ENCODE data around the gene CT55.
"Not testable (repeated sequence)": the region's sequence is repeated elsewhere in the genome, so short reads cannot be mapped to it uniquely, and the experiment has no call there.

CT55 gene

DNA sequence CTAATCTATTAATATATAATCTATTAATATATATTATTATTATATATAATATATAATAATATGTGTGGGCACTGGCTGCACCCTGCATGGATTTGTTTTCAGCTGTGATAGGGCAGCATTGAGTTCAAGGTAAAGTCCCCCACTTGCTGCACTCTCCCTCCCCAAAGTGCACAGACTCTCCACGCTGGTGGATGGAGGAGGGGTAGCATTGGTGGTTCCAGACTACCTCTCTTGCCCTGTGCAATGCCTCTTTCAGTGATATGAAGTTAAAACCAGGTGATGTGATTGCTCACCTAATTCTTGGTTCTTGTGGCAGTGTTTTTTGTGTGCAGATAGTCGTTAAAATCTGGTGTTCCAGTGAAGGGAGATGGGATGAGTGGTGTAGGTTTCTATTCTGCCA lies 55.1 kb downstream of the CT55 start:
- not testable (repeated sequence) for H3K9me3 Mint-ChIP-seq; H3K4me3 Mint-ChIP-seq; H3K27ac Mint-ChIP-seq; H3K4me1 Mint-ChIP-seq; H3K36me3 Mint-ChIP-seq; ATAC-seq; DNase-seq (ENCODE audit: low spot score in 2 of 2)

DNA sequence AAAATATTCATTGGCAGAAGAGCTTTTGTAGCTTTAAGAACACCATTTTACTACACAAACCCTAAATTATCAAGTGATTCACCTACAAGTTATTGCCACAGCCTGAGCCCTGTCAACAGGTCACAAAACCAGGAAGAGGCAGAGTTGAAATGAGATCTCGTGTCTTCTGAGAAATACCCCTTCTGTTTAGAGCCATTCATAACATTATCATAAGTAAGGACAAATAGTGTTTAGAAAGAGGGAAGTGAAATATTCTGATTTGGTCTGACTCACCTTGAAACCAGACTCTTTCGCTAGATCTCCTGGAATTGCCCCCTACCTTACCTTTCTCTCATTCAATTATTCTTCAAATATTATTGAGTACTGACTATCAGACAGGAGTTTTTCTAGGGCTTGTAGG lies 56.8 kb downstream of the CT55 start:
- Mint-ChIP-seq H3K4me3 (no peak overlapping the region), H3K36me3 (no peaks in the 10 kb centered on the region), H3K9me3 (no peaks in the 10 kb centered on the region), H3K27ac (no peak overlapping the region), H3K4me1 (no peaks in the 10 kb centered on the region)
- no peak for DNase-seq (ENCODE audit: low spot score in 2 of 2)
- peak; percentile 74 for ATAC-seq

DNA sequence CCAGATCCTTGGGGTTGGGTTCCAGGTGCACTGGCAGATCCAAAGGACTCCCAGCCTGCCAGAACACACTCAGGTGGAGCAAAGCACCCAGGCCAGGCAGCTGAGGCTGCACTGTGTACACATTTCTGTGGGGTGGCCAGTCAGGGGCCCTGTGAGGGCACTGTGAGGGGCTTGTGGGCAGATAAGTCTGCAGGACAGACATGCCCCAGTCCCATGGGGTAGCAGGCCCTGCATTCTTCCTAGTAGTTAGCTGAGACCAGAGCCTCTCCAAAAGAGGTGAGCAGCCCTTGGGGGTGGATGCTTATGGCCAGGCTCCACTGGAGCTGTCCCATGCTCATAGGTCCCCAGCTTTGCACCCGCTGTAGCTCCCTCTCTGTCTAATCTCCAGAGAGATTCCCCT lies 58.5 kb downstream of the CT55 start:
- no peaks in the 10 kb centered on the region for H3K4me1 Mint-ChIP-seq
- no peak for ATAC-seq
- no peak for DNase-seq (ENCODE audit: low spot score in 2 of 2)
- H3K4me3 Mint-ChIP-seq: no peak overlapping the region
- H3K9me3 Mint-ChIP-seq: no peaks in the 10 kb centered on the region
- no peak overlapping the region for H3K27ac Mint-ChIP-seq
- no peaks in the 10 kb centered on the region for H3K36me3 Mint-ChIP-seq

DNA sequence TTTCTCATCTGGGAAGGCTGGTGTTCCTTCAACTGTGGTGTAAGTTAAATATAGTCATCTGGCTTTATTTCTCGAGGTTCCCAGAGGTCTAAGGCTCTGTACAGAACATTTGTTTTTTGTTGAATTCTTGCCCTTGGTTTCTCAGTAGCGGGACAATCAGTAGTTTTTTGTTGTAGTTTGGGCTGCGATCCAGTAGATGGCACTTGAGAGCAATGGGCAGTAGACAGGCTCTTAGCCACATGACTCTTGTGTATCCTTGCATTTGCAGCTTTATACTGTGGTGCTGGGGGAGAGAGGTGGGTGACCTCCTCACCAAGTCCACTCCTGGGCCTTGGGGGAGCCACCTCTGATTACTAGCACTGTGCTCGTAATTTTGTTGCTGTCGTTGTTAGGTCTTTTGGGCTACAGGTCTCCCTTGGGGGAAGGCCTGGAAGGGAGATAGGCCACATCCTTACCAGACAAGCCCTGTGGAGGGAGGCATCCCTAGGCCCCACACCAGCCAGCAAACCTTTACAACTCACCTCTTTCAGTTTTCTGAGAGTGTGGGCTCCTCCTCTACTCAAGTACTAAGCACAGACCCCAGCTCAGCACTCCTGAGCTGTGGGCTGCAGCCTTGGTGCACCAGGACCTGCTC lies 59.0 kb downstream of the CT55 start:
- no peaks in the 10 kb centered on the region for H3K4me1 Mint-ChIP-seq
- no peak overlapping the region for H3K27ac Mint-ChIP-seq
- H3K36me3 Mint-ChIP-seq: no peaks in the 10 kb centered on the region
- H3K9me3 Mint-ChIP-seq: no peaks in the 10 kb centered on the region
- peak; percentile 7 to 55 for DNase-seq (ENCODE audit: low spot score in 2 of 2)
- peak; percentile 57 for ATAC-seq
- no peak overlapping the region for H3K4me3 Mint-ChIP-seq

DNA sequence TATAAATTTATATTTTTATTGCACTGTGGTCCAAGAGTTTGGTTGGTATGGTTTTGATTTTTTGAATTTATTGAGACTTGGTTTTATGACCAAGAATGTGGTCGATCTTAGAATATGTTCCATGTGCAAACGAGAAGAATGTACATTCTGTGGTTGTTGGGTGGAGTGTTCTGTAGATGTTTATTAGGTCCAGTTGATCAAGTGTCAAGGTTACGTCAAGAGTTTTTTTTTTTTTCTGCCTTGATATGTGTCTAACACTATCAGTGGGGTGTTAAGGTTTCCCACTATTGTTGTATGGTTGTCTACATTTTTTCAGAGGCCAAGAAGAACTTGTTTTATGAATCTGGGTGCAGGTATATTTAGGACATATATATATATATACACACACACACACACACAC lies 61.6 kb downstream of the CT55 start:
- H3K36me3 Mint-ChIP-seq: no peaks in the 10 kb centered on the region
- no peak for DNase-seq (ENCODE audit: low spot score in 2 of 2)
- H3K27ac Mint-ChIP-seq: no peak overlapping the region
- H3K9me3 Mint-ChIP-seq: no peaks in the 10 kb centered on the region
- no peak for ATAC-seq
- H3K4me1 Mint-ChIP-seq: no peaks in the 10 kb centered on the region
- H3K4me3 Mint-ChIP-seq: no peak overlapping the region
